ELF-1 (cell line): ENCODE data around the gene FBXW12.
A peak's percentile ranks its signal among the peaks of the same experiment; 100 is the strongest.

Experiments
- DNase-seq: peaks from one replicate; pipeline ENCODE4 v3.0.0-alpha.2; 2016; ENCODE audit warnings: low read depth, low spot score

Gene FBXW12

DNA sequence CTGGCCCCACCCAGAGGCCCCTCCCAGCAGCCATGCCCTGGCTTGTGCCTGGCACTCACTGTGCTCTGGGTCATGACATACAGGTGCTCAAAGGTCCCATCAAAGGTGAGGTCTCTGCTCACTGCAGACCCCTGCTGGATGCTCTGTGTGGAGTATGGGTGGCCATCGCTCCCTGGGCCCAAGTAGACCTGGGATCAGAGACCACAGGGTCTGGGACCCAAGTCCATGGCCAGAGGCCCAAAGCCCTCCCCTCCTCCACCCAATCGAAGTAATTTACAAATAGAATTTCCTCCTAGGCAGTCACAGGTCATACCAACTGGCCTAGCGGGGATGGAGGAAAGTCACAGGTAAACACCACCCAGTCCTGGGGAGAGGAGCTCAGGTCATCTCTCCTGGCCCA is 50.3 kb downstream of the FBXW12 start:
- no peak for DNase-seq

DNA sequence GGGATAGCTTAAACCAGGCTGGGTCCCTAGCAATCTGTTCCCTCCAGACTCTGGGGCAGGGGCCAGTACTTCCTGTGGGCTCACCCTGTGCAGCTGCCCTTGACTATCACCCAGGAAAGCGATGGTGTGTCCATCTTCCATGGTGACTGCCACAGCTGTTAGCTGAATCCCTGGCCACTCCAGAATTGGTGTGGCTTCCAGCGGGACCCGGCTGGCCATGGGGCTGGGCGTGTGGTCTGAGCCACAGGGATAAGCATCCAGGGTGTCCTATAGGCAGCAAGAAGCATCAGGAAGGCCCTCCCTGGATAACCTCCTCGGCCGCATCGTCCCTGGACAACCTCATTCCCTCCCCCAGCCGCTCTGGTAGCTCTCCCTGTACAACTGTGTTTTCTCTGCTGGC is 50.7 kb downstream of the FBXW12 start:
- DNase-seq: no peak

DNA sequence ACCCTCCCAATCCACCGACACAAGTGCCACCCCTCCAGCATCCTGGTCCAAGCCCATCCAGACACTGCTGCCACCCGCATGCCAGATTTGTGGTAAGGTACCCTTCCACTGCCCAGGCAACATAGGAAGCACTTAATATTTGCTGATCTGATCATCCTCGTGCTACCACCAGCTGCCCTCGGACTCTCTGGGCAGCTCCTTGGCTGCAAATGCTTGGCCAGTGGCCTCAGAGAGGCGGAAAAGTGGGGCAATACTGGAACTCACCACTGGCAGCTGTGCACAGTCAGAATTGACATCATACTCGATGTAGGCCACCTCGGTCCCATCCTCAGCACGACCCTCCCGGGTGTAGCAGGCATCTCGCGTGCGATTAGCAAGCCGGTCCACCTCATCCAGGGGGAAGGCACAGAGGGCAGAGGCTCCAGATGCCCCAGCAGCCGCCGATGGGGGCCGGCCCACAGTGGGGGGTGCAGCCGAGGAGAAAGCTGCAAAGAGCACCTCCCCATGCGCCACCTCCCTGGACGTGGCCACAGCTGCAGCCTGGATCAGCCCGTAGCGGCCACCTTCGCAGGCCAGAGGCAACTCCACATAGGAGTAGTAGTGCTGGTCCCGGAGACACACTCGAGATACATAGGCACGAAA is 51.3 kb downstream of the FBXW12 start:
- DNase-seq: no peak

DNA sequence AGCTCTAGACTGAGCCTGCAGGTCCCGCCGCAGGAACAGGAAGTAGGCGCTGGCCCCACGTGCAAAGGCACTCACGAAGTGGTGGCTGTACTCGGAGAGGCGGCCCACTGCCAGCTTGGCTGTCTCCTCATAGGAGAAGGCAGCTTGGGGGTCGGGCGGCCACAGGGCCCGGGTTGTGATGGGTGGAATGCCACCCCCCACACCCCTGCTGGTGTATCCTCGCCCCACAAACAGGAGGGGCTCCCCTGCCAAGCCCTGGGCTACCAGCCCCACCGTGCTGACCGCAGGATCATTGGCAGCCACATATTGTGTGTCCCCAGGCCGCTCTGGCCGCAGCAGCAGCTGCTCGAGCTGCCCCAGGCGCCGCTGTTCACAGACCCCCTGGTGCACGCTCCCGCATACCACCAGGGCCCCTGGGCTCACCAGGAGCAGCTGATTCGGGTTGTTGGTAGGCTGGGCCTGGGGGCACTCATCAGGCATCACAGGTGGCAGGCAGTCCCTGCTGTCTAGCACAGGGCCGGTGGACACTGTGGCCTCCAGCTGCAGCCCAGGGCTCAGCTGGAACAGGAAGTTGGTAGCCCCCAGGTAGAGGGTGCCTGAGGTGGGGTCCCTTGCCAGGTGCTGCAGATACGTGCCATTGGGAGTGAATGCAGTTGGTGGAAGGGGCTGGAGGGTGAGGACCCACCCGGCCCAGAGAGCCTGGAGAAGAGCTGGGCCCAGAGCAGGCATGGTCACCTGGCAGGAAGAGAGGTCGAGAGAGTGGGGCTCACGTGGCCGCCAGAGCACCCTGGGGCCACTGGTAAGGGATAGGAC is 52.1 kb downstream of the FBXW12 start:
- peak; percentile 58 for DNase-seq

DNA sequence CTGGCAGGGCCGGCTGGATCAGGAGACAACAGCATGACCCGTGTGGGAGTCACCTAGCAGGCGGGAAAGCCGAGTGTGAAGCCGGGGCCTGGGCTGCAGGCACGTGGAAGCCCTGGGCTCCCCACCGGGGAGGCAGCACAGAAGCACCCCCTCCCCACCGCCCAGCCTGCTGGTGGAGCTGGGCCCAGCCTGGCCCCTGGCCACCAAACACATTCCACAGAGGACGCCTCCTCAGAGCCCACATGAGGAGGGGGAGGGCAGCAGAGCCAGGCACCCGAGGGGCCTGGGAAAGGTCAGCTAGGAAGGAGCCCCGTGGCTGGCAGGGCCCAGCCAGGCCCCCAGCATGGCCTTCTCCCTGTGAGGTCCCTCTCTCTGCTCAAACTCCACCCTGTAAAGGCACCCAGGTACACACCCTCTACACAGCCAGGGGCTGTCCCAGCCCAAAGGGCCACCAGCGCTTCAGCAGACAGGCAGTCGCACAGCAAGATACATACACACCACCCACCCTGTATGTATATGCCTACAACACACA is 53.3 kb downstream of the FBXW12 start:
- DNase-seq: peak; percentile 44

DNA sequence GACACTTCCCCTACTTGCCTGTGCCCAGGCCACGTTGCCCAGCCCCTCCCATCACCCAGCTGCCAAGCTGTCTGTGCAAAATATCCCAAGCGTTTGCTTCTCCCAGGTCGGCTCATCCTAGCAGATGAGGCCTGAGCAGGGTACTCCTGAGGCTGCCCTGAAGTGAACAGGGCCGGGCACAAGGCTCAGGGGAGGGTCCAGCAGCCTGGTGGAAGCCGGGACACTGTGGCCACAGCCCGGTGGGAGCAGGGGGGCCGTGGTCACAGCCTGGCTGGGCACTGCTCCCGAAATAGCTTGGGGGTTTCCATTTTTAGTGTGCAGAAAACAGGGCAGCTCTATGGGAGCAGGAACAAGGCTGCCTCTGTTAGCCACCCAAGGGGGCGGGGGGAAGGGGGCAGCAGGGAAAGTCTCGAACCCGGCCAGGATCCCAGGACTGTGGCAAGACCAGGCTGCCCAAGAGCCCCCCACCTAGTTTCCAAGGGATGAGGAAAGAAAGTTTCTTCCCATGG is 54.4 kb downstream of the FBXW12 start:
- DNase-seq: no peak

DNA sequence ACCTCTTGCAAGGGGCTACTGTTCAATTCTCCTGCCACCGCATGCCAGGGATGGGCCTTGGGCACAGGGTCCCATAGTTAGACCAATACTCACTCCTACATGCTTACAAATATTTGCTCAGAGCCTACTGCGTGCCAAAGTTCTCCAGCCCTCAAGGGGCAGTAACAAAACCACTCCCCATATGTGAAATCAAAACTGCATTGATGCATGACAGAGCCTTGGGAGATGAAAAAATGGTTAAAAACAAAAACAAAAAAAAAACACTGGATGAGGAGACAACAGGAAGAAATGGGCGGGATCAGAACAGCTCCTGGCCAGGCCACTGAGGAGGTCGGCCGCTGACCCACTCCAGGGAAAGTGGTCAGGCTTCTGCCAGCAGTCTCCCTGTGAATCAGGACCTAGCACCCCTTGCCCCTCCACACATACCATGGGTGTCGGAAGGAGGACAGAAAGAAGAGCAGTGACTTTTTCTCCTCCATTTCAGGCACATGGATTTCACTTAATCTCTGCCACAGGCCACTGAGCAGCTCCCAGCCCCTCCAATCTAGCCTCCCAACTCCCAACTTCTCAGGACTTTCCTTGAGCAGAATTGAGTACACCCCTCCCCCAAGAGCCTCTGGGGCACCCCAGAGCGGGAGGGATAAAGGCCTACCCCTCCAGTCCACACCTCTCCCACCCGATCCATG is 55.1 kb downstream of the FBXW12 start:
- no peak for DNase-seq

DNA sequence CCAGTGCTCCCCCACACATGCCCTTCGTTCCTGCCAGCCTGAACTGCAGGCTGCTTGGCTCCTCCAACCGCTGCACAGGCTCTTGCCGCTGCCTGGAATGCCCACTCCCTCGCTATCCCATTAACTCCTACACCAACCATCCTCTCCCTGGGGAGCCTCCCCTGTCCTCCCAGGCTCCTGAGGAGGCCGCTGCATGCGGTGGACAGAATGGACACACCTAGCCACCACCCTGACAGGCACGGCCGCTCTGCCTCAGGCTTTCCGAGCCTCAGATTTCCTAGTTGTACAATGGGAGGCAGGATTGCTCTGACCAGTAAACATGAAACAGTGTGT is 55.6 kb downstream of the FBXW12 start:
- DNase-seq: no peak

DNA sequence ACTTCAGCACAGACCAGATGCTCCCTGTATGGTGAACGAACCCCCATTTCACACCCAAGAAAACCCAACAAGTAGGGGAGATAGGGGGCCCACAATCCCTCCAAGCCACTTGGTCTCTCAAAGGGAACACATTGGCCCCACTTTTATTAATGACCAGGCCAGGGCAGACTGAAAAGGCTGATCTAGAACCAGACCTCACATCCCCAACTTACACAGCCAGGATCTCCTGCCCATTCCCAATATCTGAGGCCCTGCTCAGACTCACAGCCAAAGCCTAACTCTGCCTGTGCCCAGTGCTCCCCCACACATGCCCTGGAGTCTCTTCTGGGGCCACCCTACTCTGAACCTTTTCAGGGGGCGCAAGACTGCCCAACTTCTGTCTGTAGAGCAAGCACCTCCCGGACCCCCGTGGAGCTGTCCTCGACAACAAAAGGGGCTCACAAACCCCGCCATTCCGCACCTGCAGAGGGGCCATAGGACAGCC is 56.1 kb downstream of the FBXW12 start:
- no peak for DNase-seq

DNA sequence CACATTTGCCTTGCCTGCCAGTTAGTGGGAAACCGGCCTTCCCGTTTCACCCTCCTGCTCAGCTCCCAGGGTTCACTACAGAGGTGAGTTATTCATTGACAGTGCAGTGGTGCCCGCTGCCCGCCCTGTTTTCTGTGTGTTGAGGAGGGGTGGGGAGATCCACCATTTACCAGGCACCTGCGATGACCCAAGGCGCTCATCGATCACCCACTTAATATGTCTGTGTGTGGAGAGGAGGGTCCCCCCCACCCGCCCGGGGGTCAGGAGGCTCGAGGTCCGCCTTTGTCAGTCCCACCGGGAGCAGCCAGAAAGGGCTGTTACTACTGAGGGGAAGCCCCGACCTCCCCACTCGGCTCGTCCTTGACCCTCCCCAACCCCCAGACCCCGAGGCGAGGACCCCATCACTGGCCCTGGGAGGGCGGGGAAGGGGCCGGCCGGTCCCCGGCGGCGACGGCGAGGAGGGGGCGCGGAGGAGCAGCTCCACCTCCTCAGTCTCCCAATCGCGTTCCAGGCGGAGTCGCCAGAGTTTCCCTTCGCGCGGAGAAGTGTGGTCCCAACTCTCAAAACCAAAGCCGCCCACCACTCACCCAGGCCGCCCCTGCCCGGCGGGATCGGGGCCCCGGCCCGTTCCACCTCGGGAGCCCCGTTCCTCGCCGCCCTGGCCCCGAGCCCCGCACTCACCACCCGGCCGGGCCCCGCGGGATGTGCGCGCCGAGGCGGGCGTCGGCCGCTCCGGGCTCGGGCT is 56.7 kb downstream of the FBXW12 start:
- peak; percentile 36 for DNase-seq

DNA sequence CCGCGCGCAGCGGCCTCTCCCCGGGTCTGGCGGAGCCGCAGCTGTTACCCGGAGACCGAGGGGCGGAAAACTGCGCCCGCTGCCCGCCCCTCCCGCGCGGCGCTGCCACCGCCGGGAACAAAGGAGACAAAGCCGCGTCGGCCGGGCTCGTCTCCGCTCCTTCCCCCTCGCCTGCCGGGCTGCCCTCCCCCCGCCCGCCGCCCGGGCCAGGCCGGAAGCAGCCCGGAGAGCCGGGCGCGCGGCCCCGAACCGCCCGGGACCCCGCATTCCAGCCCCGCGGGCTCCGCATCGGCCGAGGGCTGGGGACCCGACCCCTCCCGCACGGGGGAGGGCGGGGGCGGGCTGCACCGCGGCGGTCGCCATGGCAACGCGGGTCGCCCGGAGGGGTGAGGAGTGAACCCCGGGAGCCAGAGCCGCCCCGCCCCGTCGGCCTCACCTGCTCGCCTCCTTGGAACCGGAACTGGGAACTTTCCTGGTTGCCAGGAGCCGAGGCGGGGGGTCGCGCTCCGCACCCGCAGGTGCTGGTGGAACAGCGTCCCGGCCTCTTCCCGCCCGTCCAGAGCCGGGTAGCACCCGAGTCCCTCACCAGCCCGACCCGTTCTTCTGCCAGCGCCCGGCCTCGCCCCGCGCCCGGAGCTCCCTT is 57.4 kb downstream of the FBXW12 start:
- DNase-seq: peak; percentile 58

DNA sequence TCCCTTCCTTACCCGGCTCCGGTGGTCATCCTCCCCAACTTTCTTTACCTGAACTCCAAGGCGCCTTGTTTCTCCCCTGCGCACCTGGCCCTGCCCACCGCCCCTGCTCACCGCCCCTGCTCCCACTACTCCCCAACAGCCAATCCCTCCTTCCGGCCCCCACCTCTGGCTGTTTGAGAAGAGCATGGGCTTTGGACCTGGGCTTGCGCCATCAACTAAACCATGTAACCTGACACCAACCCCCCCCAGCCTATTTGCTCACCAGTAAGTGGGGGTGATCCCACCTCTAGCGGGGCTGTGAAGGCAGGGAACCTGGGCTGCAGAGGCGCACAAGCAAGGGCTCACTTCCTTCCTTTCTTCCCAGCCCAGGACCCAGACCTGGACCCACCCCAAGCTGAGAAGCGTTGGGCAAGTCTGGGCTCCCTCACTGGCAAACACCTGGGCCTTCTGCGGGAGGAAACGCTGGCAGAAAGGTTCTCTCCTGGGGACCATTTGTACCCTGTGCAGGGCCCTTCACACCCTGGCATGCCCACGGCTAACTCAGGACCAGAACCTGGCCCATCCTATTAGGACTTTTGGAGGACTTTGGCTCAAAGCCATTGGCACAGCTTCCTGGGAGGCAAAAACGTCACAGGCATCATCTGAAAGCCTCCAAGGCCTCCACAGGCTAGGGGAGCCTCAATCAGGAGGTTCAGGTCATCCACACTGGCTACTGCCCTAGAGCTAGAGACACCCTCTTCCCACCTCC is 58.1 kb downstream of the FBXW12 start, which contains the start of gene PLXNB1:
Gene PLXNB1, minus strand, starts transcription at position 127 of the 748 bp plus-strand sequence. CDS start 5,475 bp downstream, outside the sequence.
- DNase-seq: peak; percentile 79

DNA sequence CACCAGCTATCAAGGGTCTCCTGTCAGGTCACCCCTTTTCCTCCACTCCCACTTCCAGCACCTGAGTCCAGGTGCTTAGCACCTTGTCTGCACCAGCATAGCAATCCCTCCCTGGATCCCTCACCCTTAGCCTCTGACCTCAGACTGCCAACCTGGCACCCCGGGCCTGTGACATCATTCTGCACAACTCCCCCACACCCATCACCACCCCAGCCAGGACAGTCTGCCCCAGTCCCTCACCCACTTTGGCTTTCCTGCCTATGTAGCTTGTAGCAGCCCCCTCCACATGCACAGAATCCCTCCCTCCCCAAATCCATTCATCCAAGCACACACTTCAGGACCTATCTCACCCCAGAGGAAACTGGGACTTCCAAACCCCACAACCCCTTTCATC is 58.7 kb downstream of the FBXW12 start:
- DNase-seq: no peak

DNA sequence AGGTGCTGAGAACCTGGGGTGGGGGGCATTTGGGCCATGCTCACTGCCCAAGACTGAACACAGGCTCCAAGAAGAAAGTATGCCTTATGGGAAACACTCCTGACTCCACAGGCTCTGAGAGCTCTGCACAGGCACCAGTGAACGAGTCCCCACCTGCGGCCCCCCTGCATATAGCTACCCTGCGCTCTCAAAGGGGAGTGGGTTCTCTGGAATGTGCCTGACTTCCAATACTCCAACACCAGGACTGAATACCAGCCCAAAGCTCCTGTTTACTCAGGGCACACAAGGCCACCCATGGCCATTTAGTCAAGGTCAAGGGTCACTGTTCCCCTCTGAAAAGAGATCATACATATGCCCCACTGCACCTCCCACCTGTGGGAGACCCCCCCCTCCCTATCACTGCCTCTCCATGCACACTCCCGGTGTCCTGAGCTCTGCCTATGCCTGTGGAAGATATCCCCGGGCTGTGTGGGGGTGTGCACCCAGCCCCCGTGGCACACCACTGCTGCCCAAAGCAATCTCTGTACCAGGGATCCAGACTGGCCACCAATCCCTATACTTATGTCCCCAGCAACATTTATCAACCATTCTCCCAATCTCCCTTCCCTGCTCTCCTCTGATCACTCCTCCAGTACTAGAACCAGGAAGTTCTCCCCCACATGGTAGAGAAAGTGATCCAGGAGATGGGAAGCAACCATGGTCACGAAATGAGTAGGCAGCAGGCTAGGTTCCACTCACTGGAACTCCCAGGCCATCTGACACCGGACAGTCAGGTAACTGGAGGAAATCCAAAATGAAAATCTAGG is 59.4 kb downstream of the FBXW12 start:
- no peak for DNase-seq

DNA sequence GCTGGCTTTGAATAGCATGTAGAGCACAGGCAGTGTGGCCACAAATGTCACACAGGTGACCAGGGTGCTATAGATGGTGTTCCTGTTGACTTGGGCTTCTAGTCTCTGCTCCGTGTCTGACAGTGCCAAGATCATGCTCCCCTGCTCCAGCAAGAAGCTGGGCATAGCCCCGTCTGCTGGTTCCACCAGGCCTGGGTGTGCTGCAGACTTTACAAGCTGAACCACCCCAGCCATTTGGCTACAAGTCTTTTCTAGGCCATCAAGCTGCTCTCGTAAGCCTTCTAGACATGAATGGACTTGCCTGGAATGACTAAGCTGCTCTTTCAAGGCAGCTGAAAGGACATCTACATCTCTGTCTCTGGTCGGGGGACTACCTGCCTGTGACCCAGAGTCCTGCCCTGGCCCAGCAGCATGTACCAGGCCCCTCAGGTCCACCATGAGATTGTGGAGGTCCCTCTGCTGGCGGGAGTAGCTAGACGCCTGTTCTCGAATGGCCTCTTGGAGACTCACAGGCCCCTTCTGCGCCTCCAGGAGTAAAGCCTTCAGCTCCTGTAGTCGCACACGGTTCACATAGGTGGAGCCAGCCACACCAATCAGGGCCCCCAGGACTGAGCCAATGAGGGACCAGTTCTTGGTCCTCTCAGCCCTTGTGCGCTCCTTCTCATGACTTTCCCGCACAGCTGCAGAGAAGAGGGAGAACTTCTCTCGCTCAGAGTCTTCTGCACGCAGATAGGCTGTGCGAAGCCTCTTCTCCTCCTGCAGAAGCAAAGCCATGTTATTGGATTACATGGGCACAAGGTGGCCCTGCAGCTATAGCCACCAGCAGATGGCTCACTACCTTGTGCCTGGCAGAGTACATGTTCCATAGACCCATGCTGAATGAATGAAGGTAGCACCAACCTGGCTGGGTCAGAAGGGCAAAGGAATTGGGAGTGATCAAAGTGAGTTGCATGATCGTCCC is 60.7 kb downstream of the FBXW12 start:
- peak; percentile 86 for DNase-seq

DNA sequence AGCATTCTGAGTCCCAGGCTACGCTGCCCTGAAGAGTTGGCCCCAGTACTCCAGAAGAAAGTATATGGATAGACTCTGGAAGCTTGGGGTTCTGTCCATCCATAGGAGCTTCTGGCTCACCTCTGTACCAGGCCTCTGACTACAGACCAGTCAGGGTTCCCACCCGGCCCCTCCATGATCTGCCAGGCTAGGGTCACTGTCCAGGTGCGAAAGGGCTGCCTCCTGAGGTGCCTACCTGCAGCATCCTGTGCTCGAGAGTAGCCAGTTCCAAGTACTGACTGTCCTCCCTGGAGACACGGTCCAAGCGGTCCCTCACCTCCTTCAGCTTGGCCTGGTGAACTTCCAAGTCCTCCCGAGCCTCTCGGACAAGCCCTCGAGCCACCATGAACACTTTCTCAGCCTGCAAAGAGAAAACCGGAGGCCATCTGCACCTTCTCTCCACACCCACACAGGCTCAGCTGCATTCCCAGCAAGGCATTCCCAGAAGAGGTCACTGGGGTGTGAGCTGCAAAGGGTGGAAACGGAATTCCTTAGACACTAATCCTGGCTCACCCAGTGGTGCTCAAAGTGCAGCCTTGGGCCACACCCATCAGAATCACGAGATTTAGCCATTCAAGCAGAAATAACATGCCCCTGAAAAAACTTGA is 61.6 kb downstream of the FBXW12 start:
- peak; percentile 44 for DNase-seq

DNA sequence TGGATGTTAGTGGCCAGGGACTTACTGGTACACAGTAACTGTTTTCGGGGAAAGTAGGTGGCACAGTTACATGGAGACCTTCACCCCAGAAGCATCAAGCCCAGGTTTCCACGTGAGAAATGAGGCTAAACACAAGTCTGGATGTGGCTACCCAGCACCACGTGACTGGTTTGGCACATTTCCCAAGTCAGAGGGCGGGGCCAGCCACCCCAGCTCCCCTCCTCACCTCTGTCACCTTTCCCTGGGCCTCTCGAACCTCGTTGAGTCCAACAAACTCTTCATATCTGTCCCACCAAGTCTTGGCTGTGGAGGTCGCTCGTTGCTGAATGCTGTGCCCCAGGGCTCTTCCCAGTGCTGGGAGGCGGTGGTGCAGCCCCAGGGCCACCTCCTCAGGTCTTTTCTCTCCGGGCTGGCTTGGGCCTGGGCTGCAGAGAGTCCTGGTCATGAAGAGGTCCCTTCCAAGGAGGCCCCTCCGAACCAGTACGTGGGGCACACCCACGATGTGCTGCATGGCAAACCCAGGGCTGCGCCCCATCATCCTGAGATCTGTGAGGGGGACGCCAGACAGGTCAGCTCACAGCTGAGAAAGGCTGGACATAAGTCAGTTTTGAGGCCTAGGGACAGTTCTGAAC is 62.7 kb downstream of the FBXW12 start:
- DNase-seq: no peak
